GM18508 (cell line): ENCODE results near the gene PXDN.

Experiments used
- ATAC-seq: cut with Tn5 transposase; IDR thresholded peaks from one replicate; pipeline ENCODE4 v1.9.1; 2021; ENCODE audit warnings: moderate number of reproducible peaks; ENCODE audit not compliant: insufficient read depth, unreplicated experiment

Gene PXDN

DNA sequence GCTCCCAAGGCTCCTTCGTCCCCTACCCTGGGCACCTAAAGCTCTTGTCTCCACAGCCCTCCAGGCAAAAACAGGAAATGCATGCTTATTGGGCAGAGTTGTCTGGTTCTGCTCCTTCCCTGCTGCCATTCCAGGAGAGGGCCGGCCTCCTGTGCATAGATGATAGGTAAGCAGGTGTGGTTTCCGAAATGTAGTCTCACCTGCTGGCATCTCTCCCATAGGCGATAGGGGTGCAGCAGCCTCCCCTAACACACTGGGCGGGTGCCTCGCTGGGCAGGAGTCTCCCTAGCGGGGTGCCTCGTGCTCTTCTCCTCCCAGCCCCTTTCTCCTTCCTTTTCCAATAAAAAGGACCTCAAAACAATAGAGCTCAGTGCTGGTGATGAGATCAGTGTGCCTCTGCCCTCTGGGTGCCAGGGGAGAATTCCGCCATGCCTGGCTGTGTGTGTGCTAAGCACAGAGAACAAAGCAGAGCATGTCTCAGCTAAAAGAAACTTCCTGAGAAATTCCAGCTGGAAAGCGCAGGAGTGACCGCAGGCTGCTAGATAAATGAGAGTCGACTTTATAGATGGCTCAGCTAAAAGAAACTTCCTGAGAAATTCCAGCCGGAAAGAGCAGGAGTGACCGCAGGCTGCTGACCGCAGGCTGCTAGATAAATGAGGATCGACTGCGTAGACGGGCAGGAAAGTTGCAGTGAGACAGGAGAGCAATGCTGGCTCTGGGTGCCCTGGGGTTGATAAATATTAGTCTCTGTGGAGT is 11.3 kb upstream of the PXDN start:
- no peak for ATAC-seq

DNA sequence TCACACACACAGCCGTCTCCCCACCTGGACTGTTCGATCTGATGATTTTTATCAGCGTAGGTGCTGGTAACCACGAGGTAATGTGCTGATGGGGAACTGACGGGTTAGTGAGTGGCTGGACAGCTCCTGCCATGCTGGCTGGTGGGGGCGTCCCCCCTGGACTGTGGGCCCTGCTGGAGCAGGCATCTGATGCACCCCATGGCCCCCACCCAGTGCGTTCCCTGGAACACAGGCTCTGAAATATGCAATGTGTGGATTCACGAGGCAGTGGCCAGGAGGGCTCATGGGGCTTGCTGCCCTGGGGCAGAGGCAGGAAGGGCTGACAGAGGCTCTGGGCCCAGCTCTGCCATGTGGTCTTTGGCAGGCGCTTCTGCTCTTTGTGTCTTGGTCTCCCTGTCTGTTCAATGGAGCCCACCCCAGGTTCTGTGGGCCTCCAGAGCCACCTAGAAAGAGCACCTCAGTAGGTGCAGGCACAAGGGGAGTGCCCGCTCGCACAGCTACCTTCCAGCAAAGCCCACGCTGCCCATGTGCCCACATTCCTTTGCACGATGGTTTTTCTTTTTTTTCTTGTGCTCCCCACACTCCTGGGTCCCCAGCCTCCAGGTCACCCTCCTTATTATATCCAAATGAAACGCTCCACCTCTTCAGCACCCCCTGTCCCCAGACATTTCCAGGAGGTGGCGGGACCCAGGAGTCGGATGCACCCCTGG is 10.3 kb upstream of the PXDN start:
- no peak for ATAC-seq

DNA sequence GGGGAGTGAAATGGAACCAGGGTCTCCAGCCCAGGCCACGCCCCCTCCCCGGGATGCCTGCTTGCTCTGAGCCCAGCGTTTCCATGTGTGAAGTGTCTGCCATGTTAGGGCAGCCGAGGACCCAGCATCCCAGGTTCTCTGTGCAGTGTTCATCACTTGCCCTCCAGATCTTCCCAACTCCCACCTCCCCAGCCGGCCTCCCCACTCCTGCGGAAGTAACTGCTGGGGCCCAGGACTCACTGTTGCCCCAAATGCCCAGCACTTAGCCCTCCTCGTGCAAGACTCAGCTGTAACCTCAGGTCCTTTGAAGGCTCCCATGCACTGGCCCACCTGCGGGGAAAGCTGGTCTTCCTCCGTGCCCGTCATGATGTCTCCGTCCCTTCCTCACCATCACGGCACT is 9.7 kb upstream of the PXDN start:
- ATAC-seq: no peak

DNA sequence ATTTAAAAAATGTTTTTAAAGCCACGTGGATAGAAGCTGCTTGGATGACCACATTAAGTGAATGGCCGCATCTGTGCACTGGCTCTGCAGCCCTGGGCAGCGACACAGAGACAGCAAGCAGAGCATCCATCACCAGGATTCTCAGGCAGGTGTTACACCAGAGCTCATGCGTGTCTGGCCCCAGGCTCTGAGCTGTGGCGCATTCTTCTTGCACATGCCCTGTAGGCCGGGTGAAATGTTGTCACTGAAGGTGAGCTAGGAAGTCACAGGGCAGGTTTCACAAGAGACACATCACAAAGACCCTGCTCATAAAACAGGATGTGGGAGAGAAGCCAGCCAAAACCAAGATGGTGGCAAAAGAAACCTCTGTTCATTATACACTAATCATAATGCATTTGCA is 8.4 kb upstream of the PXDN start:
- no peak for ATAC-seq

GRCh38 chr2:1751767-1752725 is 7.7 kb upstream of the PXDN start:
- ATAC-seq: no peak

GRCh38 chr2:1750933-1751766 is 6.8 kb upstream of the PXDN start:
- ATAC-seq: no peak

DNA sequence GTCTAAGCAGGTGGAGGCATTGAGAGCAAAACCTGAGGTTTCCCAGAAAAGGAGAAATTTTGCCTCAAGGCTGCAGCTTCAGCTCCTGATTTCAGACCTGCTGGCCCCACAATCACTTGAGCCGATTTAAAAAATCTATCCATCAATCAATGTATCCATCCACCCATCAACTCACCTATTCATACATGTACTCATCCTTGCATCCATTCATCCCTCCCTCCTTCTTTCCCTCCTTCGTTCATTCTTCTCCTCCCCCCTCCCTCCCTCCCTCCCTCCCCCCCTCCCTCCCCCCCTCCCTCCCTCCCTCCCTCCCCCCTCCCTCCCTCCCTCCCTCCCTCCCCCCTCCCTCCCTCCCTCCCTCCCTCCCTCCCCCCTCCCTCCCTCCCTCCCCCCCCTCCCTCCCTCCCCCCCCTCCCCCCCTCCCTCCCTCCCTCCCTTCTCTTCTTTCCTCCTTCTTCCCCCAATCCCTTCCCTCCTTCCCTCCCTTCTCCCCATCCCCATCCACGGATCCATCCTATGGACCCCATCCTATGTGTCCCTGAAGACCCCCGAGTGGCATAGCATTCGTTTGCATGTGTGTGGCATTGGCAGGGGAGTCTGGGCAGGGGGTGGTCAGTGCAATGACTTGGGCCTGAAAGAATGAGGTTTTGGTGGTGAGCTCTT is 6.1 kb upstream of the PXDN start:
- ATAC-seq: no peak

DNA sequence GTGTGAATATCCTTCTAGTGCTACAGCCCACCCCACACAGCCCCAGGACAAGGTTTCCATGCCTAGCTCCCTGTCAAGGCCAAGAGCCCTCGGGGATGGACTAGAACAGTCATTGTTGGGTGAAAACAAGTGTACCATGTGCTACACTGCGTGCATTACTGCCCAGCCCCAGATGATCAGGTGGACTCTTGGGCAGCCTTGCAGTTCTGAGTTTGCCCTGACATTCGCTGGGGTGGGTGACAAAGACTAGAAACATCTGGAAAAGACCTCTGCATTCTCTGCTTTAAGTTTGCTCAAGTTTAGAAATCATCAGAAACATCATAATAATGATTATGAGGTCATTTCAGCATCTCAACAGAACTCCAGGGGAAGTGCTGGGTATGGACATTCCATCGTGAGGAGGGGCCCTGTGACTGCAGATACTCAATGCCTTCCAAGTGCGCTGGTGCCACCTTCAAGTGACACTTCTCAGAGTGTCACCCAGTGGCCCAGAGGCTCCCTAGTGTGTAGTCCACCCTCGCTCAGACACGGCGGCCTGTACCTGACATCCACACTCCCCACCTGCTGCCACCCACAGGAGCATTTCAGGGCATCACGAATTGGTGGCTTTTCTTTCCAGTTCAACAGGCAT is 5.3 kb upstream of the PXDN start:
- no peak for ATAC-seq

- no peak for ATAC-seq
Measured at GRCh38 chr2:1748741-1749488, 4.6 kb upstream of the PXDN start.

DNA sequence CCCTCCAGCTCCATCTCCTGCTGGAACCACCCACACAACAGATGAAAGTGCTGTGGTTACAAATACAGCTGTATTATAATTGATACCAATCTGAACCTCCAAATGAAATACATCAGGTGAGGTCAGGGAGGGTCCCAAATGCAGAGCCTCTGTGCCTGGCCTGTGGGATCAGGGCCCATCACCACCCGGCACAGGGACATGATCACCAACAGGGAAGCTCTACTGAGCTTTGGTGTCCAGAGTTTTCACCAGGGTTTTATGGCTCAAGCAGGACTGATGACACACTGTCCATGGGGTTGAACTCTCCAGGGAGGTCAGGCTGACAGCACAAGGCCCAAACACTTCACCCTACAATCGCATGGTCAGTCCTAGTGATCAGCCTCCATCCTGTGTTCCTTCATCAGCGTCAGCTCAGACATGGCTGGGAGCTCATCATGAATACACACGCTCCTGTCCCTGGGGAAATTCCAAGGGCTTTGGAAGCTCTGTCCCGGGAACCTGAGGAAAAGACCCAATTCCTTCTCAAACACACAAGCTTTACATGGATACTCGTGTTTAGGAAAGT is 3.9 kb upstream of the PXDN start:
- ATAC-seq: no peak

DNA sequence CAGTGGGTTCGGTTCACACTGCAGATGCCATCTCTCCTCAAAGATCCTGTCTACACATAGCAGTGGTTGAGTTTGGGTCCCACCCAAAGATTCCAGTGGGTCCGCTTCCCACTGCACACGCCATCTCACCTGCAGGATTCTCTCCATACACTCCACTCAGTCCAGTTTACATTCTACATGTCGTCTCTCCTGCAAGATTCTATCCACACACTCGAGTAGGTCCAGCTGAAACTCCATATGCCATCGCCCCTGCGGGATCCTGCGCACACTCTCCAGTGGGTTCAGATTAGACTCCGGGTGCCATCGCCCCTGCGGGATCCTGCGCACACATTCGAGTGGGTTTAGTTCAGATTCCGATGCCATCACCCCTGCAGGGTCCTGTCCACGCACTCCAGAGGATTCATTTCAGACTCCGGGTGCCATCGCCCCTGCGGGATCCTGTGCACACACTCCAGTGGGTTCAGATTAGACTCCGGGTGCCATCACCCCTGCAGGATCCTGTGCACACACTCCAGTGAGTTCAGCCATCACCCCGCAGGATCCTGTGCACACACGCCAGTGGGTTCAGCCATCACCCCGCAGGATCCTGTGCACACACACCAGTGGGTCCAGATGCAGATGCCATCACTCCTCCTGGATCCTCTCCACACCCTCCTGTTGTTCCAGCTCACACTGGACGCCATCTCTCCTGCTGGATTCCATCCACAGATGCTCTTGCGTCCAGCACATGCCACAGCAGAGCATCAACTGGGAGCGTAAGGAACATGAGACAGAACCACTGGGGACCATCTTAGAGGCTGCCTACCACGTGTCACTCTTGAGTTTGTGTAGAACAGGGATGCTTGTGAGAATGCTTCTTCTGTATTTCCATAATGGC is 3.0 kb upstream of the PXDN start:
- ATAC-seq: no peak

- ATAC-seq: no peak
Measured at GRCh38 chr2:1746174-1747064, 2.1 kb upstream of the PXDN start.

- no peak for ATAC-seq
Measured at GRCh38 chr2:1745171-1746023, 1.1 kb upstream of the PXDN start.

- ATAC-seq: no peak
Measured at GRCh38 chr2:1744151-1744445, 217 bp downstream of the PXDN start.

DNA sequence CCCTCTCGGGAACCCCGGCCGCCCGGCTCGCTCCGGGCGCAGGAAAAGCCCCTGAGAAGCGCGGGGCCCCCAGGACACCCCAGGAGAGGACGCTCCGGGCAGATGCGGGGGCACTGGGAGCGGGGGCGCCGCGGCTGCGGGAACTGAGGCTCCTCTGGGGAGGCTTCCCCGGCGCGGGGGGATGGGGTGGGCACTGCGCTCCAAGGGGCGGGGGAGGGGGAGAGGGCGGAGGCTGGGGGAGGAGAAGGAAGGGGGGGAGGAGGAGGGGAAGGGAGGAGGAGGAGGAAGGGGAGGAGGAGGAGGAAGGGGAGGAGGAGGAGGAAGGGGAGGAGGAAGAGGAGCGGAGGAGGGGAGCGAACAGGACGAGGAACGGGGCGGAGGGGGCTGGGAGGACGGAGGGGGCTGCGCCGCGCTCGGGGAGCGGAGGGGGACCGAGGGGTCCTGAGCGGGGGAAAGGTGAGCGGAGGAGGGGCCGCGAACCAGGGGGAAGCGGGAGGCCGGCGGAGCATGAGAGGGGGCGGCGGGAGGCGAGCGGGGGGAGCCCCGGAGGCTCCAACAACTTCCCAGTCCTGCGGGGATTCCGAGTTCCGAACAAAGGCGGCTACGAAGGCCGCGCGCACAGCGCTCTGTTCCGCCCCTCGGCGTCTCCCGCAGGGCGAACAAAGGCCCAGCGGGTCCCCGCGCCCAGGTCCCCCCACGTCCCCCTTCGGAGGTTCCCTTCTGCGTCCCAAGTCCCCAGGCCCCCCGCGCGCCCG is 742 bp downstream of the PXDN start:
- ATAC-seq: no peak
